ENCODE results near the gene RPS6KB2. TPM values are rescaled to one million over a fixed set of nuclear protein-coding genes. Genes with fewer than 3 reads are reported as not detected.

Gene RPS6KB2
- total and polyA plus RNA-seq, 9 of the 15 experiments (the other 6 are each of a cell fraction or from before 2014, with no cell fraction given), result 0.42 to 122 (median 82.6) TPM

- Histone ChIP-seq H3K4me2 (ENCODE audit: insufficient read depth, low read length) (no peak within 1 kb of the TSS), H3K27me3 (ENCODE audit: control insufficient read depth in 2 of 2, insufficient read depth in 2 of 2, low read length in 2 of 2) (no peaks in the 10 kb centered on the region), H3K4me1 (replicated peaks in 1 of 2; ENCODE audit: control insufficient read depth in 2 of 2, insufficient read depth in 2 of 2, low read length in 2 of 2) (peaks cover 27 to 73% of the 10 kb centered on the region in 2 experiments), H3K36me3 (ENCODE audit: control insufficient read depth, insufficient read depth, low read length) (no peaks in the 10 kb centered on the region), H3K9me1 (ENCODE audit: control insufficient read depth, insufficient read depth, low read length) (no peaks in the 10 kb centered on the region), H3K9ac (ENCODE audit: insufficient read depth in 1 of 2, low read depth in 2 of 2, low read length in 2 of 2) (peak within 1 kb of the TSS in 1 of 2 experiments; percentile 38; a peak in 1 of 4 replicates), H2AFZ (ENCODE audit: low read depth, low read length) (no peak within 1 kb of the TSS), H3K79me2 (ENCODE audit: control insufficient read depth, insufficient read depth, low read length) (peaks cover 7% of the 10 kb centered on the region; the same call in 1 of the 3 replicates), H3K9me3 (replicated peaks; ENCODE audit: control insufficient read depth, insufficient read depth, low read depth, low read length) (no peaks in the 10 kb centered on the region), H3K27ac (ENCODE audit: extremely low read depth, low read depth, low read length) (no peak within 1 kb of the TSS), H4K20me1 (replicated peaks; ENCODE audit: control insufficient read depth, insufficient read depth, low read length) (no peaks in the 10 kb centered on the region; the same call in 1 of the 2 replicates), H3K4me3 (no peak within 1 kb of the TSS)
- no peak for FAIRE-seq
- WGBS (ENCODE audit: insufficient coverage, low coverage, missing lambda C conversion rate), result 46% methylated on average over 7 of the region's 67 CpGs
- no TSS peak for BruUV-seq (replicated peaks)
- intact Hi-C loops (cut with micrococcal nuclease), result no loop called here
- CTCF ChIA-PET (ENCODE audit: low intra/inter-chr PET ratio), result no interaction called here
- in situ Hi-C loops (cut with MboI), result no loop called here
- DNase-seq (ENCODE audit: extremely low read depth in 1 of 4, low spot score in 3 of 4), result no peak
- POLR2A ChIA-PET, result no interaction called here
- ATAC-seq, result no peak
- TF ChIP-seq MCM2 (IDR thresholded peaks at IDR 0.05; ENCODE audit: low read depth) (no peak), PHF21A (IDR thresholded peaks at IDR 0.05; ENCODE audit: borderline replicate concordance, low read depth) (no peak), ZNF140 (CRISPR knock-in tag; IDR thresholded peaks at IDR 0.05) (no peak), ZNF282 (CRISPR knock-in tag; IDR thresholded peaks at IDR 0.05) (no peak), THRB (CRISPR knock-in tag; conservative IDR thresholded peaks at IDR 0.05) (no peak), C11orf30 (IDR thresholded peaks at IDR 0.05; ENCODE audit: low read depth) (no peak), CHD7 (IDR thresholded peaks at IDR 0.05; ENCODE audit: low read depth, low read length) (no peak), ZNF12 (CRISPR knock-in tag; IDR thresholded peaks at IDR 0.05) (no peak), MAFG (tag; conservative IDR thresholded peaks at IDR 0.05) (no peak), ZNF212 (CRISPR knock-in tag; IDR thresholded peaks at IDR 0.05) (no peak)
Measured at GRCh38 chr11:67415501-67416304, 12.6 kb upstream of the RPS6KB2 start, which contains the start of gene CARNS1. Gene CARNS1, plus strand, starts transcription at chr11:67415678. Its CDS starts 522 bp downstream, at chr11:67416200.

Measured in K562 (cell line).